Ureter (tissue), 1 donor: ENCODE results near the gene TMX1. TPM values are rescaled to one million over a fixed set of nuclear protein-coding genes. Genes with fewer than 3 reads are reported as not detected.

ENCODE experiments used
- DNase-seq: peaks from one replicate; pipeline ENCODE4 v3.0.0-alpha.2; 2020; ENCODE audit warnings: low spot score
- total RNA-seq: library from RNA; stranded (reverse); gene quantifications from one replicate; pipeline ENCODE4 v1.2.4, GENCODE V29; 2023
- donor health status: DM: yes; HTN: yes; CAD: no.

TMX1 gene
- total RNA-seq, 1 donor from 2014 or later: 26.2 TPM

DNA sequence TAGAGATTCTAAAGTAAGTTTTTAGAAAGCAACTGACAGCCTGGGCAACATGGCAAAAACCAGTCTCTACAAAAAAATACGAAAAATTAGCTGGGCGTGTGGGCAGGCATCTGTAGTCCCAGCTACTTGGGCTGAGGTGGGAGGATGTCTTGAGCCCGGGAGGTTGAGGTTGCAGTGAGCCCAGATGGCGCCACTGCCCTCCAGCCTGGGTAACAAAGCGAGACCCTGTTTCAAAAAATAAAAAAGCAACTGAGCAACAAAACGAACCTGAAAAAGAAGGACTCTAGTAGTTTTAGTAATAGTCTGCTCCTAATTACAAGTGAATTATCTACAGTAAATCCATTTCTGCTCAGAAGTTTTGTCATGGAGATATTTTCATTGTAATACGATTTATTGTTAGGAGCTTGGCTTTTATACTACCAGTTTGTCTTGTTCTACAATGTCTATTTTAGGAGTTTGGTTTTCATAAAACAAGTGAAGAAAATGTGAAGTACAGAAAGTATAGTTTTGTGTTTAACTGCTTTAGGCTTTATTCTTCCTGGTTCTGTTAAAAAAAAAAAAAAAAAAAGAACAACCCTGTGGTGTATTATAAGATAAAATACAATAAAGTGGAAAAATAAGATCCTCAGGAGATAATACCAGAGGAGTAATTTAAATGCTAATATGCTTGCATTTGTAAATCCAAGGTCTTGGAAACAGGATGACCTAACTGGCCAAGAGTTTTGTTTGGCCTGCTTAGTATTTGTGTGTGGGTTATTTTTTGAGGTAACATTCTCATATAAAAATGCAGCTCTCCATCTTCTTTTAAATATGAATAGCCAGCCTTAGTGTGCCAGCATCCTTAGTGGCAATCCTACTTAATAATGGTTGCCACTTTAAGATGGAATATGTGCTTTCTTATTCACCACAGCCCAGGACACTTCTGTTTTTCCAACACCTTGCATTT, 2.8 kb downstream of the TMX1 start:
- DNase-seq: no peak

DNA sequence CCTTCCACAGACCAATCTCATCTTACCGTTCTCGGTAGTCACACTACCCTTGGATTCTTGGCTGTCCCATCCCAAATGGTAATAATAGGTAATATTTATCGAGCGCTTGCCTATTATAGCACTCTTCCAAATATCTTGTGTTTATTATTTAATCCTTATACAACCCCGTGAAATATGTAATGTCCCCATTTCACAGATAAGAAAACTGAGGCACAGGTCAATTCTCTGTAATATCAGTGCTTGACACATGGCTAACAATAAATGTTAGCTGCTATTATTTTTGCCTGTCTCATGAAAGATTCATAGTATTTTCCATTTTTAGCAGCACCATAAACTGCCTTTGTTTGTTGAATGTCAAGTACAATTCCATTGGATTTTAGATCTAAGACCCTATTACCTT, 4.5 kb downstream of the TMX1 start:
- DNase-seq: no peak

- DNase-seq: no peak
Observed at GRCh38 chr14:51246032-51246431, 6.0 kb downstream of the TMX1 start.

- no peak for DNase-seq
Observed at GRCh38 chr14:51248016-51248987, 8.3 kb downstream of the TMX1 start.

- no peak for DNase-seq
Observed at GRCh38 chr14:51251486-51251885, 11.4 kb downstream of the TMX1 start.

- no peak for DNase-seq
Observed at GRCh38 chr14:51253880-51254279, 13.8 kb downstream of the TMX1 start.

- DNase-seq: no peak
Observed at GRCh38 chr14:51258280-51258679, 18.2 kb downstream of the TMX1 start.

- no peak for DNase-seq
Observed at GRCh38 chr14:51258788-51259187, 18.7 kb downstream of the TMX1 start.

DNA sequence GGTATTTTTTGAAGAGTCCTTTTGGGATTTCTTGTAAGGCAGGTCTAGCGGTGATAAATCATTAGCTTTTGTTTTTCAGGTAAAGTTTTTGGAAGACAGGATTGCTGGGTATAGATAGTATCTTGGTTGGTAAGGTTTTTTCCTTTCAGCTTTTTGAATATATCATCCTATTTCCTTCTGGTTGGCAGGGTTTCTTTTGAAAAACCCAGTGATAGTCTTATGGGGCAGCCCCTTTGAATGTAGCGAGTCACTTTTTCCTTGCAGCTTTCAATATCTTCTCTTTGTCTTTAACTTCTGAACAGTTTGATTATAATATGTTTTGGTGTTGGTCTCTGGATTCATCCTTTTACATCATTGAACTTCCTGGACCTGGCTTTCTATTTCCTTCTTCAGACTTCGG, 20.2 kb downstream of the TMX1 start:
- DNase-seq: no peak

GRCh38 chr14:51261151-51261550, 21.1 kb downstream of the TMX1 start:
- no peak for DNase-seq

DNA sequence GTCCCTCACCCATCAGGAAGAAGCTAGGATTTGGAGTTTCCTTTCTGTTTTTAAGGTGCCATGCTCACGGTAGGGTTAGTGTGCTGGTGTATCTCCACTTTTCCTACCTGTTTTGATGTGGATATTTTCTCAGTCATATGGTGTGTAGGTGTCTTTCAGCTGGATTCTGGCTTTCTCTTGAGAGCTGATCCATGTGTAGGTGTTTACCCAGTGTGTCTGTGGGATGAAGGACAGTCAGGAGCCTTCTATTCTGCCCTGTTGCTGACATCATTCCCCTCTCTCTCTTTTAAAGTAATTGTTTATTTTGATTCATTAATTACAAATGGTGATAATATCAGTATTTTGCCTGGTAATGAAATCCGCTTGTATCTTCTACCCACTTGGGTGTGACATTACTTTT, 22.8 kb downstream of the TMX1 start:
- no peak for DNase-seq

- DNase-seq: no peak
Observed at GRCh38 chr14:51269634-51270033, 29.6 kb downstream of the TMX1 start.

- DNase-seq: no peak
Observed at GRCh38 chr14:51276605-51277004, 36.6 kb downstream of the TMX1 start.

DNA sequence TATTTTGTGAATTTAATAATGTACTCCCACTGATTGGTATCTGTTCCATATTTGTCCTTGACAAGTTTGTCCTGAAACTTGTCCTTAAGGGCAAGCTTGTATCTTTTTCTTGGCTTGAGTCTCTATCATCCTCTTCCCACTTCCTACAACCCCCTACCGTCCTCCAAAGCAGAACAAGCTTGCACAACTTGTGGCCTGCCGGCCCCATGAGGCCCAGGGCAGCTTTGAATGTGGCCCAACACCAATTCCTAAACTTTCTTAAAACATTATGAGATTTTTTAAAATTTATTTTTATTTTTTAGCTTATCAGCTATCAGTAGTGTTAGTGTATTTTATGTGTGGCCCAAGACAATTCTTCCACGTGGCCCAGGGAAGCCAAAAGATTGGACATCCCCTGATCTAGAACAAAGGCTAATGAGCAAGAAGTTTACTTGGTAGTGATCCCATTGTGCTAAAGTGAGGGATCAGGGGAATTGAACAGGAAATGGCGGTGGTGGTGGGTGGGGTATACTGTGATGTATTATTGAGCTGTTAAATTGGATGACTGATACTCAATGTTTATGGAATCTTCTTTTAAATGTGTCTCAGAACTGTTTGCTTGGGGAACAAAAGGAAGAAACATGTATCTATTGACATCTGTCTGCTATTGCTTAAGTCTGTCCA, 37.8 kb downstream of the TMX1 start:
- no peak for DNase-seq

DNA sequence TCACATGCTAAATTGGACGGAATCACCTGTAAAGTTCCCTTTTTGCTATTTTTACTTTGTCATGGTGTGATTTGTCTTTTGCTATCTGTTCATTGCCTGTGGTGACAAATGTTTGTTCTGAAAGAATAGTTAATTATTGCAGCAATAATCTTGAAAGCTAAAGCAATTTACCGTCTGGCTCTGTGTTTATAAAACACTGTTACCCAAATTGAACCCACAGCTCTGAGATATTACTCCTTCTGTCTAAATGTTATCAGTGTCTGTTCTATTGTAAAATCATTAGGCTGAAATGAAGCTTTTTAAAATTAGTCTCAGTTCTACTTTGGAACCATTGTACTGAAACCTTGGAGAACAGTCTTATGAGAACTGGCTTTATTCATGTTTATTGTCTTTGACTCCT, 42.5 kb downstream of the TMX1 start:
- no peak for DNase-seq

GRCh38 chr14:51283402-51284085, 43.5 kb downstream of the TMX1 start:
- no peak for DNase-seq

DNA sequence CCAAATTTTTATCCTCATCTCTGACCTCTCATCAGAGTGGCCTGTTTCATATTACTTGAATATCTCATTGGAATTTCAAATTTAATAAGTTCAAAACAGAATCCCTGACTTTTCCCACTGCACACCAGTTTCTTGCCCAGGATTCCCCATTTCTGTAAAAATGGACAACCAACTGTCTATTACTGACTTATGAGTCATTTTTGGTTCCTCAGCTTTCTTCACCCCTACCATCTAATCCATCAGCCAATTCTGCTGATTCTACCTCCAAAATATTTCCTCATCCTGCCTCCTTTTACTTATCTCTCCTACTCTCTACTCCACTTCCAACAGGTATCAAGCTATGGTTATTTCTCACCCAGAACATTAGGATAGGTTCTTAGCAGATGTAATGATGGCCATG, 44.2 kb downstream of the TMX1 start:
- no peak for DNase-seq

DNA sequence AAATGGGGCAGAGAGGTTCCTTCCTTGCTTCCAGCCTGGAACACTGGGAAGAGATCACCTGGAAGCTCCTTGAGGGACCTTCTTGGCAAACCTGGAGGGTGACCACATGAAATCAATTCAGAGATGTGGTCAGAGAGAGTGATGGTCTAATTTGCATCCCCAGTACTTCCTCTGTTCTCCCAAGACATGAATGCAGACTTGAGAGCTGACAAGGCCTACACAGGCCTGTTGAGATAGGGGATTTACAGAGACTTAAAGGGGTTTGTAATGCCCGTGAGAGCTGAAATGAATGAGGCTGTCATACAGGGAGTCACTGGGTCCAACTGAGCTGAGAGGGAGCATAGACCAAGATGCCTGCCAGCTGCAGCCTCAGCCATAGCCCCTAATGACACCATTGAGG, 45.1 kb downstream of the TMX1 start:
- DNase-seq: no peak

- no peak for DNase-seq
Observed at GRCh38 chr14:51289169-51289568, 49.1 kb downstream of the TMX1 start.

GRCh38 chr14:51290132-51290531, 50.1 kb downstream of the TMX1 start:
- DNase-seq: no peak

DNA sequence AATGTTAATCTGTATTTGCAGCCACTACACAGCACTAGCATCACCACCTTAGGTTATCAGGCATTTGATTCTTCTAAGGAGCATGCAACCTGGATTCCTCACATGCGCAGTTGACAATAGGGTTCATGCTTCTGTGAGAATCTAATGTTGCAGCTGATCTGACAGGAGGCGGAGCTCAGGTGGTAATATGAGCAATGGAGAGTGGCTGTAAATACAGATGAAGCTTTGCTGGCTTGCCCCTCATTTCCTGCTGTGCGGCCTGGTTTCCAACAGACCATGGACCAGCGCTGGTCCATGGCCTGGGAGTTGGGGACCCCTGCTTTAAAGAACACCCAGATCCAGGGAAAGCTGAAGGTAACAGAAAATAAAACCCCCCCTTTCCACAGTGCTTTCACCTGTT, 51.0 kb downstream of the TMX1 start:
- DNase-seq: no peak
